Progenitor cell of endocrine pancreas (in vitro differentiated cells): ENCODE results near the gene ANO4. TPM values are rescaled to one million over a fixed set of nuclear protein-coding genes. Genes with fewer than 3 reads are reported as not detected.

ENCODE experiments used
- DNase-seq: peaks from one replicate; pipeline ENCODE4 v3.0.0; 2021; ENCODE audit warnings: low spot score; ENCODE audit not compliant: unreplicated experiment
- H3K27ac Mint-ChIP-seq: 2 replicates; pipeline ENCODE4 v1.8.0; 2021; ENCODE audit warnings: mild to moderate bottlenecking, moderate library complexity, mixed read lengths
- H3K27me3 Mint-ChIP-seq: 2 replicates; pipeline ENCODE4 v1.8.0; 2021; ENCODE audit warnings: mixed read lengths
- H3K36me3 Mint-ChIP-seq: 2 replicates; pipeline ENCODE4 v1.8.0; 2022; ENCODE audit warnings: mixed read lengths; ENCODE audit not compliant: insufficient read depth
- H3K4me1 Mint-ChIP-seq: 2 replicates; pipeline ENCODE4 v1.8.0; 2021; ENCODE audit warnings: low read depth, mixed read lengths
- H3K4me3 Mint-ChIP-seq: 2 replicates; pipeline ENCODE4 v1.8.0; 2021; ENCODE audit warnings: low read depth, mild to moderate bottlenecking, moderate library complexity, mixed read lengths
- H3K9me3 Mint-ChIP-seq: 2 replicates; pipeline ENCODE4 v1.8.0; 2021; ENCODE audit warnings: low read depth, mixed read lengths
- CTCF ChIP-seq: fragments of 200-600 bp; sonication (generic); IDR thresholded peaks from one replicate; pipeline ENCODE4 v1.5.0; 2021; ENCODE audit warnings: antibody characterized with exemption, mild to moderate bottlenecking; ENCODE audit not compliant: unreplicated experiment
- total RNA-seq: library from RNA; stranded (reverse); gene quantifications from 2 replicates; pipeline ENCODE4 v1.2.1, GENCODE V29; 2021

Gene ANO4
- total RNA-seq, 1 donor from 2014 or later: 0.38 TPM

- Mint-ChIP-seq H3K27ac (no peak overlapping the region), H3K27me3 (no peaks in the 10 kb centered on the region), H3K4me1 (no peaks in the 10 kb centered on the region), H3K36me3 (no peaks in the 10 kb centered on the region), H3K9me3 (peaks cover 10% of the 10 kb centered on the region), H3K4me3 (no peak overlapping the region)
- DNase-seq: no peak
- TF ChIP-seq CTCF: no peak
Measured at GRCh38 chr12:101004898-101005297, 210.3 kb downstream of the ANO4 start.

GRCh38 chr12:101009274-101009673 is 214.7 kb downstream of the ANO4 start:
- peaks cover 7% of the 10 kb centered on the region for H3K4me1 Mint-ChIP-seq
- no peaks in the 10 kb centered on the region for H3K36me3 Mint-ChIP-seq
- no peak overlapping the region for H3K27ac Mint-ChIP-seq
- H3K9me3 Mint-ChIP-seq: peaks cover 19% of the 10 kb centered on the region
- no peak for DNase-seq
- no peak overlapping the region for H3K4me3 Mint-ChIP-seq
- TF ChIP-seq CTCF: no peak
- H3K27me3 Mint-ChIP-seq: no peaks in the 10 kb centered on the region

GRCh38 chr12:101010896-101011295 is 216.3 kb downstream of the ANO4 start:
- H3K27ac Mint-ChIP-seq: no peak overlapping the region
- H3K36me3 Mint-ChIP-seq: no peaks in the 10 kb centered on the region
- H3K9me3 Mint-ChIP-seq: peaks cover 19% of the 10 kb centered on the region
- no peak for TF ChIP-seq CTCF
- no peak overlapping the region for H3K4me3 Mint-ChIP-seq
- no peaks in the 10 kb centered on the region for H3K27me3 Mint-ChIP-seq
- DNase-seq: no peak
- peaks cover 7% of the 10 kb centered on the region for H3K4me1 Mint-ChIP-seq

GRCh38 chr12:101013993-101014392 is 219.4 kb downstream of the ANO4 start:
- Mint-ChIP-seq H3K27me3 (no peaks in the 10 kb centered on the region), H3K9me3 (peaks cover 15% of the 10 kb centered on the region), H3K4me3 (no peak overlapping the region), H3K36me3 (no peaks in the 10 kb centered on the region), H3K27ac (no peak overlapping the region), H3K4me1 (peaks cover 8% of the 10 kb centered on the region)
- DNase-seq: no peak
- no peak for TF ChIP-seq CTCF

- no peaks in the 10 kb centered on the region for H3K27me3 Mint-ChIP-seq
- TF ChIP-seq CTCF: no peak
- no peaks in the 10 kb centered on the region for H3K36me3 Mint-ChIP-seq
- peaks cover 7% of the 10 kb centered on the region for H3K9me3 Mint-ChIP-seq
- peaks cover 8% of the 10 kb centered on the region for H3K4me1 Mint-ChIP-seq
- H3K27ac Mint-ChIP-seq: no peak overlapping the region
- no peak for DNase-seq
- no peak overlapping the region for H3K4me3 Mint-ChIP-seq
Measured at GRCh38 chr12:101015044-101015443, 220.5 kb downstream of the ANO4 start.

- no peaks in the 10 kb centered on the region for H3K27me3 Mint-ChIP-seq
- H3K4me1 Mint-ChIP-seq: peaks cover 5% of the 10 kb centered on the region
- H3K4me3 Mint-ChIP-seq: no peak overlapping the region
- peak overlapping the region; percentile 82 for H3K27ac Mint-ChIP-seq
- no peak for TF ChIP-seq CTCF
- no peaks in the 10 kb centered on the region for H3K36me3 Mint-ChIP-seq
- DNase-seq: no peak
- peaks cover 4% of the 10 kb centered on the region for H3K9me3 Mint-ChIP-seq
Measured at GRCh38 chr12:101018540-101018939, 224.0 kb downstream of the ANO4 start.
